Lower leg skin (tissue), 3 donors: Measurements from ENCODE around the gene VTI1A.

ENCODE experiments used
- POLR2A ChIP-seq, 2 donors: fragments of 450-650 bp; IDR thresholded peaks; one replicate each; pipeline ENCODE4 v1.6.1; 2016 to 2017; ENCODE audit warnings: antibody characterized with exemption in 2 of 2, mild to moderate bottlenecking in 1 of 2, moderate library complexity in 1 of 2
- TF ChIP-seq, protein P1 (sequence below), 3 donors: fragments of 450-650 bp; IDR thresholded peaks; one replicate each; pipeline ENCODE4 v1.5.1; 2016; ENCODE audit warnings: antibody characterized with exemption in 3 of 3, mild to moderate bottlenecking in 3 of 3, moderate library complexity in 2 of 3

DNA sequence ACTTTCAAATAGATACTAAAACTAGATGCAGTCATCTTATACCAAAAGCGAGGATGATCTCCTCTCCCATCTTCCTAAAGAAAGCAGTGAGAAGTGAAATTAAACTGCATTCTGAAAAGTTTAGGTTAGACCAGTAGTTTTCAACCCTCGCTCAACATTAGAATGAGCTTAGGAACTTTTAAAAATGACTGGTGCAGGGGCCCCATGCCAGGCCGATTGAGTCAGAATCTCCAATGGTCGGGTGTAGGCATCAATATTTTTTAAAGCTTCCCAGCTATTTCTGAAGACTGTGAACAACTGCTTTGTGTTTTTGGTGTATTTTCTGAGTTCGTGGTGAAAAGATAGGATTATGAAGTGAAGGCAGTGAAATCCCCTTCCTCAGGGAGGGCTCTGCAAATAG is 146.0 kb downstream of the VTI1A start:
- TF ChIP-seq POLR2A (IDR thresholded peaks at IDR 0.05), result no peak
- TF ChIP-seq, protein P1, sequence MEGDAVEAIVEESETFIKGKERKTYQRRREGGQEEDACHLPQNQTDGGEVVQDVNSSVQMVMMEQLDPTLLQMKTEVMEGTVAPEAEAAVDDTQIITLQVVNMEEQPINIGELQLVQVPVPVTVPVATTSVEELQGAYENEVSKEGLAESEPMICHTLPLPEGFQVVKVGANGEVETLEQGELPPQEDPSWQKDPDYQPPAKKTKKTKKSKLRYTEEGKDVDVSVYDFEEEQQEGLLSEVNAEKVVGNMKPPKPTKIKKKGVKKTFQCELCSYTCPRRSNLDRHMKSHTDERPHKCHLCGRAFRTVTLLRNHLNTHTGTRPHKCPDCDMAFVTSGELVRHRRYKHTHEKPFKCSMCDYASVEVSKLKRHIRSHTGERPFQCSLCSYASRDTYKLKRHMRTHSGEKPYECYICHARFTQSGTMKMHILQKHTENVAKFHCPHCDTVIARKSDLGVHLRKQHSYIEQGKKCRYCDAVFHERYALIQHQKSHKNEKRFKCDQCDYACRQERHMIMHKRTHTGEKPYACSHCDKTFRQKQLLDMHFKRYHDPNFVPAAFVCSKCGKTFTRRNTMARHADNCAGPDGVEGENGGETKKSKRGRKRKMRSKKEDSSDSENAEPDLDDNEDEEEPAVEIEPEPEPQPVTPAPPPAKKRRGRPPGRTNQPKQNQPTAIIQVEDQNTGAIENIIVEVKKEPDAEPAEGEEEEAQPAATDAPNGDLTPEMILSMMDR (IDR thresholded peaks at IDR 0.05), result no peak
